ENCODE results near the gene GAL3ST1. TPM values are rescaled to one million over a fixed set of nuclear protein-coding genes. Genes with fewer than 3 reads are reported as not detected.

The GAL3ST1 gene
- total RNA-seq, 1 experiment from 2014 or later, result 8.9 TPM

DNA sequence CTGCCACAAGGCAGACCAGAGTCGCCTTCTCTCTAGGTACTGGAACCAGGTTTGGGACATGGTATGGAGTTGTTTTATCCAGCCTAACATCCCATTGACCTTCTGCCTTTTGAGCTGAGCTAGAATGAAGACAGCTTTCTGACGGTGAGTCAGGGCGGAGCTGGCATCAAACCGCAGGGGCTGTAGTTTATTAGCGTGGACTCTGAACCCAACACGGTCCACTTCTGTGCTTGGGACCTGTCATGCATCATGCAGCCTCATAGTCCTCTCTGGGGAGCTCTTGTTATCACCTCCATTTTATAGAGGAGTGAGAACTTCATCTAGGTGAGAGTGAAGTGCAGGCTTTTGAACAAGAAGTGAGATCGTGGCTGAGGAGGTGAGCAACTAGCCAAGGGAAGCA, 8.3 kb downstream of the GAL3ST1 start:
- Histone ChIP-seq H3K36me3 (ENCODE audit: control insufficient read depth, insufficient read depth, low read length) (no peaks in the 10 kb centered on the region), H3K9me3 (no peaks in the 10 kb centered on the region), H3K4me1 (peaks cover 6% of the 10 kb centered on the region; the same call in 1 of the 2 replicates), H3K27me3 (replicated peaks; ENCODE audit: control insufficient read depth, insufficient read depth, low read length) (no peaks in the 10 kb centered on the region), H3K4me3 (ENCODE audit: low read depth, low read length) (no peak overlapping the region)
- peaks cover 7% of the 10 kb centered on the region for H3K4me1 Mint-ChIP-seq (ENCODE audit: low read depth, unreplicated experiment)
- ChIA-PET CTCF (interaction anchor here (0.8 to 1.9 kb wide), 3 partner anchors 11 to 60 kb away, joined by 3 to 4 read pairs (median 3); no protein-coding TSS in a partner anchor), POLR2A (interaction anchor here (0.6 kb wide), 1 partner anchor 31 kb away, joined by 3 read pairs; no protein-coding TSS in a partner anchor)
- peak; percentile 47 to 69 for DNase-seq
- no peaks in the 10 kb centered on the region for H3K36me3 Mint-ChIP-seq (ENCODE audit: insufficient read depth, unreplicated experiment)
- H3K9me3 Mint-ChIP-seq (ENCODE audit: unreplicated experiment), result no peaks in the 10 kb centered on the region
- H3K27me3 Mint-ChIP-seq (ENCODE audit: insufficient read depth, unreplicated experiment), result no peaks in the 10 kb centered on the region
- no TSS peak for BruUV-seq (replicated peaks)
- intact Hi-C loops (cut with micrococcal nuclease; ENCODE audit: unreplicated experiment), result no loop called here
- no peak overlapping the region for H3K4me3 Mint-ChIP-seq (ENCODE audit: unreplicated experiment)
- H3K27ac Mint-ChIP-seq (ENCODE audit: unreplicated experiment), result peak overlapping the region; percentile 49
- TF ChIP-seq, protein P1, sequence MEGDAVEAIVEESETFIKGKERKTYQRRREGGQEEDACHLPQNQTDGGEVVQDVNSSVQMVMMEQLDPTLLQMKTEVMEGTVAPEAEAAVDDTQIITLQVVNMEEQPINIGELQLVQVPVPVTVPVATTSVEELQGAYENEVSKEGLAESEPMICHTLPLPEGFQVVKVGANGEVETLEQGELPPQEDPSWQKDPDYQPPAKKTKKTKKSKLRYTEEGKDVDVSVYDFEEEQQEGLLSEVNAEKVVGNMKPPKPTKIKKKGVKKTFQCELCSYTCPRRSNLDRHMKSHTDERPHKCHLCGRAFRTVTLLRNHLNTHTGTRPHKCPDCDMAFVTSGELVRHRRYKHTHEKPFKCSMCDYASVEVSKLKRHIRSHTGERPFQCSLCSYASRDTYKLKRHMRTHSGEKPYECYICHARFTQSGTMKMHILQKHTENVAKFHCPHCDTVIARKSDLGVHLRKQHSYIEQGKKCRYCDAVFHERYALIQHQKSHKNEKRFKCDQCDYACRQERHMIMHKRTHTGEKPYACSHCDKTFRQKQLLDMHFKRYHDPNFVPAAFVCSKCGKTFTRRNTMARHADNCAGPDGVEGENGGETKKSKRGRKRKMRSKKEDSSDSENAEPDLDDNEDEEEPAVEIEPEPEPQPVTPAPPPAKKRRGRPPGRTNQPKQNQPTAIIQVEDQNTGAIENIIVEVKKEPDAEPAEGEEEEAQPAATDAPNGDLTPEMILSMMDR (IDR thresholded peaks at IDR 0.05; ENCODE audit: insufficient read depth in 1 of 2, low read depth in 1 of 2, low read length in 1 of 2, severe bottlenecking in 1 of 2, unreplicated experiment in 1 of 2), result no peak

DNA sequence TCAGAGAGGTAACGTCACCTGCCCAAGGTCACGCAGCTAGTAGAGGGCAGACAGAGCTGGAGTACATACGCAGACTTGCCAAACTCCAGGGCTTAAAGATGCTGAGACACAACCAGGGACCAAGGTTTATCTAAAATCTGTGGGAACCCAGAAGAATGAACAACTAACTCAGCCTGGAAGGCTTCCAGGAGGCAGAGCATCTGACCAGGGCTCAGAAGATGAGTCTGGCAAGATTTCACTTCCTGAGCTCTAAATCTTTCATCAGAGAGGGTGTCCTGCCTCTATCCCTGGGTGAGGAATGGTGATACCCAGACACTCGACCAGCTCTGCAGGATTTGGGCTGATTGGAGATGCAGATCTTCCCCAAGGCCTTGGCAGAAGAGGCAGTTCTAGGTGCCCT, 9.1 kb downstream of the GAL3ST1 start:
- H3K4me1 ChIP-seq, result peaks cover 6% of the 10 kb centered on the region; the same call in 1 of the 2 replicates
- TF ChIP-seq, protein P1 (IDR thresholded peaks at IDR 0.05; ENCODE audit: insufficient read depth in 1 of 2, low read depth in 1 of 2, low read length in 1 of 2, severe bottlenecking in 1 of 2, unreplicated experiment in 1 of 2), result no peak
- no peak overlapping the region for H3K4me3 Mint-ChIP-seq (ENCODE audit: unreplicated experiment)
- no peaks in the 10 kb centered on the region for H3K27me3 ChIP-seq (replicated peaks; ENCODE audit: control insufficient read depth, insufficient read depth, low read length)
- no peak for DNase-seq
- CTCF ChIA-PET, result interaction anchor here (1.9 kb wide), 1 partner anchor 10 kb away, joined by 4 read pairs; no protein-coding TSS in a partner anchor
- no peaks in the 10 kb centered on the region for H3K36me3 Mint-ChIP-seq (ENCODE audit: insufficient read depth, unreplicated experiment)
- H3K4me1 Mint-ChIP-seq (ENCODE audit: low read depth, unreplicated experiment), result peaks cover 7% of the 10 kb centered on the region
- H3K4me3 ChIP-seq (ENCODE audit: low read depth, low read length), result no peak overlapping the region
- H3K27me3 Mint-ChIP-seq (ENCODE audit: insufficient read depth, unreplicated experiment), result no peaks in the 10 kb centered on the region
- no peak overlapping the region for H3K27ac Mint-ChIP-seq (ENCODE audit: unreplicated experiment)
- intact Hi-C loops (cut with micrococcal nuclease; ENCODE audit: unreplicated experiment), result no loop called here
- H3K9me3 ChIP-seq, result no peaks in the 10 kb centered on the region
- POLR2A ChIA-PET, result no interaction called here
- no peaks in the 10 kb centered on the region for H3K9me3 Mint-ChIP-seq (ENCODE audit: unreplicated experiment)
- H3K36me3 ChIP-seq (ENCODE audit: control insufficient read depth, insufficient read depth, low read length), result no peaks in the 10 kb centered on the region
- BruUV-seq (replicated peaks), result no TSS peak

DNA sequence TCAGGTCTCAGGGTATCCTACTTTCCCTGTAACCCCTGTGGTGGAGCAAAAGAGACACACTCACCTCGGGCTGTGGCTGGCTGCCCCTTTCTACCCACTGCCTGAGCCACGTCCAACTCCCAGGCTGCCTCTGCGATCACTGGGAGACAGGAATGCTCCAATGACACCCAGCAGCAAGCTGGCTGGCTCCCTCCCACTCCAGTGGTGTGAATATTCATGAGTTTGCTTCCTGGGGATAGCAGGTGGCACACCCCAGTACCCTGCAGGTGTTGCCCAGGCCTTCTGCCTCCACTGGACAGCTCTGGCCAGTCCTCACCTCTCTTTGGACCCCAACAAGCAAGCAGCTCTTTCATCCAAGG, 9.7 kb downstream of the GAL3ST1 start:
- DNase-seq, result no peak
- intact Hi-C loops (cut with micrococcal nuclease; ENCODE audit: unreplicated experiment), result no loop called here
- H3K4me3 ChIP-seq (ENCODE audit: low read depth, low read length), result no peak overlapping the region
- H3K27me3 ChIP-seq (replicated peaks; ENCODE audit: control insufficient read depth, insufficient read depth, low read length), result no peaks in the 10 kb centered on the region
- no peaks in the 10 kb centered on the region for H3K36me3 ChIP-seq (ENCODE audit: control insufficient read depth, insufficient read depth, low read length)
- Mint-ChIP-seq H3K36me3 (ENCODE audit: insufficient read depth, unreplicated experiment) (no peaks in the 10 kb centered on the region), H3K4me1 (ENCODE audit: low read depth, unreplicated experiment) (peaks cover 7% of the 10 kb centered on the region), H3K9me3 (ENCODE audit: unreplicated experiment) (no peaks in the 10 kb centered on the region), H3K4me3 (ENCODE audit: unreplicated experiment) (no peak overlapping the region), H3K27me3 (ENCODE audit: insufficient read depth, unreplicated experiment) (no peaks in the 10 kb centered on the region), H3K27ac (ENCODE audit: unreplicated experiment) (no peak overlapping the region)
- no TSS peak for BruUV-seq (replicated peaks)
- no peaks in the 10 kb centered on the region for H3K9me3 ChIP-seq
- ChIA-PET CTCF (interaction anchor here (1.9 kb wide), 1 partner anchor 10 kb away, joined by 4 read pairs; no protein-coding TSS in a partner anchor), POLR2A (no interaction called here)
- TF ChIP-seq, protein P1 (IDR thresholded peaks at IDR 0.05; ENCODE audit: insufficient read depth in 1 of 2, low read depth in 1 of 2, low read length in 1 of 2, severe bottlenecking in 1 of 2, unreplicated experiment in 1 of 2), result no peak
- peaks cover 6% of the 10 kb centered on the region; the same call in 1 of the 2 replicates for H3K4me1 ChIP-seq
